SK-N-SH treated with all-trans-retinoic acid at 6 μM for 48 hours (cell line): ENCODE results near the gene CHSY1.

Experiments used
- ARNTL ChIP-seq: fragments of 450-650 bp; formaldehyde crosslinking; IDR thresholded peaks from 2 replicates; pipeline ENCODE4 v1.5.0; 2020; ENCODE audit warnings: low read depth, mild to moderate bottlenecking, moderate library complexity, borderline replicate concordance
- CREB5 ChIP-seq: fragments of 250-450 bp; sonication (Bioruptor Pico); IDR thresholded peaks from 2 replicates; pipeline ENCODE4 v1.5.1; 2020; ENCODE audit warnings: low read depth, mild to moderate bottlenecking, moderate library complexity
- GLIS3 ChIP-seq: fragments of 250-450 bp; sonication (Bioruptor Pico); IDR thresholded peaks from 2 replicates; pipeline ENCODE4 v1.5.0; 2020; ENCODE audit warnings: mild to moderate bottlenecking, moderate library complexity
- ISL1 ChIP-seq: fragments of 250-450 bp; sonication (Bioruptor Pico); IDR thresholded peaks from 2 replicates; pipeline ENCODE4 v2.1.2; 2022; ENCODE audit warnings: mild to moderate bottlenecking, moderate library complexity
- RARB ChIP-seq: fragments of 250-450 bp; sonication (Bioruptor Pico); IDR thresholded peaks from 2 replicates; pipeline ENCODE4 v1.8.0; 2021; ENCODE audit warnings: mild to moderate bottlenecking, moderate library complexity
- SNAI2 ChIP-seq: fragments of 250-450 bp; sonication (Bioruptor Pico); IDR thresholded peaks from 2 replicates; pipeline ENCODE4 v1.5.0; 2020; ENCODE audit warnings: mild to moderate bottlenecking, moderate library complexity
- TCF4 ChIP-seq: fragments of 250-450 bp; sonication (Bioruptor Pico); IDR thresholded peaks from 2 replicates; pipeline ENCODE4 v1.8.0; 2021; ENCODE audit warnings: mild to moderate bottlenecking, moderate library complexity, borderline replicate concordance
- TOX ChIP-seq: fragments of 250-450 bp; sonication (Bioruptor Pico); IDR thresholded peaks from 2 replicates; pipeline ENCODE4 v1.8.0; 2021; ENCODE audit warnings: mild to moderate bottlenecking, moderate library complexity, borderline replicate concordance
- ZFP3 ChIP-seq: fragments of 250-450 bp; sonication (Bioruptor Pico); IDR thresholded peaks from 2 replicates; pipeline ENCODE4 v1.5.0; 2020; ENCODE audit warnings: mild to moderate bottlenecking, moderate library complexity

- TF ChIP-seq TCF4 (CRISPR knock-in tag) (no peak), ISL1 (no peak), TOX (CRISPR knock-in tag) (no peak), GLIS3 (CRISPR knock-in tag) (no peak), RARB (CRISPR knock-in tag) (no peak), CREB5 (CRISPR knock-in tag) (no peak), ARNTL (no peak), ZFP3 (CRISPR knock-in tag) (no peak), SNAI2 (CRISPR knock-in tag) (no peak)
Observed at GRCh38 chr15:101232677-101233076, 19.2 kb downstream of the CHSY1 start.
